ENCODE data around the gene ENG.

Gene ENG

GRCh38 chr9:127866535-127866934 is 12.1 kb upstream of the ENG start:
- no peak for DNase-seq (ENCODE audit: low read depth in 3 of 3, low spot score in 1 of 3)

DNA sequence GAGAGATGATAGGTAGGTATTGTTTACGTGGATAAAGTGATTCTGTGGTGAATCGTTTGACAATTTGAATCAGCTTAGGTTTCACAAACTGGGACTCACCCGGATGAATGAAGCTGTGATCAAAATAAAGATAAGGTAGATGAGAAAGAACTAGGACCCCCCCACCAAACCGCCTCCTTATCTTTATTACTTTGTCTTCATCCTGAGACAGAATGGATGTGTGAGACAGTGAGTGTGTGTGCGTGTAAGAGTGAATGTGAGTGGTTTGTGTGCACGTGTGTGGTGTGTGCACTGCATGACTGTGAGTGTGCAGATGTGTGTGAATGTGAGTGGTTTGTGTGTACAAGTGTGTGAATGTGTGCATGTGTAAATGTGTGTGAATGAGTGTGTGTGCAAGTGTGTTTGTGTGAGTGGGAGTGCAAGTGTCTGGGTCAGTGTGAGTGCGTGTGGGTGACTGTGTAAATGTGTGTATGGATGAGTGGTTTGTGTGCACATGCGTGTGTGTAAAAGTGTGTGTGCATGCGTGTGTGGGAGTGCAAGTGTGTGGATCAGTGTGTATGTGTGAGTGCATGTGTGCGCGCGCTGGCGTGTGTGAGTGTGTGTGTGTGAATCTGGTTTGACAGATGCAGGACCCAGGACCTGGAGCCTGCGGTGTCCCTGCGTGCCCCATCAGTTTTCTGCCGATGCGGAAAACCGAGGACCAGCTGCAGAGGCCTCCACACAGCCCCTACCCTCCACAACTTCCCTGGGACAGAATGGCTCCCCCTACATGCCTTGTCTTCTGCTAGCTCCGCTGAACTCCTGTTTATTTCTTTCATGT is 11.4 kb upstream of the ENG start:
- DNase-seq (ENCODE audit: low read depth in 3 of 3, low spot score in 1 of 3), result no peak

GRCh38 chr9:127863191-127863621 is 8.7 kb upstream of the ENG start:
- DNase-seq (ENCODE audit: low read depth in 3 of 3, low spot score in 1 of 3), result no peak

GRCh38 chr9:127862075-127863011 is 7.9 kb upstream of the ENG start:
- DNase-seq (ENCODE audit: low read depth in 3 of 3, low spot score in 1 of 3), result peak; percentile 20 to 35 (median 22)

DNA sequence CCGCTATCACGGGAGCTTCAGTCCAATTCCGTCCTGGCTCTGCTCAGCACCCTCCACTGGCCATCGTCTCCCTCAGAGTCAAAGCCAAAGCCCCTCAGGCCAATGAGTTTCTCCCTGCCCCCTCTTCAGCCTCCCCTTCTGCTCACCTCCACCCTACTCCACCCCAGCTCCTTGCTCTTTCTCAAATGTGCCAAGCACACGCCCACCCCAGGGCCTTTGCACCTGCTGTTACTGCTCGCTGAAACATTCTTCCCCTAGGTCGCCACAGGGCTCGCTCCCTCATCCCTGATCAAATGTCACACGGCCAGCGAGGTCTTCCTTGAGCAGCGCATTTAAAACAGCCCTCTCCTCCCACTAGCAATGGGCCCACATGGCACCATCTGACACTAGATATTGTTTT is 6.3 kb upstream of the ENG start:
- DNase-seq (ENCODE audit: low read depth in 3 of 3, low spot score in 1 of 3), result no peak

GRCh38 chr9:127860260-127860659 is 5.8 kb upstream of the ENG start:
- DNase-seq (ENCODE audit: low read depth in 3 of 3, low spot score in 1 of 3), result no peak

DNA sequence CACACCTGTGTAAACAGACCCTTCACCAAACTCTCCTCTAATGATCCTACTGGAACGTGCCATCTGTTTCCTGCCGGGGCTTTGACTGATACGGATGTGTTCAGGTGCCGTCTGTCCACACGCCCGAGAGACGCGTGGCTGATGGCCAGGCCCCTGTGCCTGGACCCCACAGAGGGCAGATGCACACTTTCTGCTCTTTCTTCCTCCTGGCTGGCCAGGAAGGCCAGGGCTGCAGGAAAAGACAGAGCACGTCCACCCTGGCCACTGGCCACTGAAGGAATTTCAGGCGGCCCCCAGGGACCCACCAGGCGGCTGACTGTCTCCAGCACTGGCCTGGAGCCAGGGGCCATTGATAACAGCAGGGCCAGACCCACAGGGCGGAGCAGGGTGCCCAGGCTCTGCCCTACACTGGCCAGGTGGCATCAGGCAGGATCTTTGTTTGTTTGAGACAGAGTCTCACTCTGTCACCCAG is 3.6 kb upstream of the ENG start:
- DNase-seq (ENCODE audit: low read depth in 3 of 3, low spot score in 1 of 3), result no peak

- no peak for DNase-seq (ENCODE audit: low read depth in 3 of 3, low spot score in 1 of 3)
These were observed 2.8 kb upstream of the ENG start for GRCh38 chr9:127857278-127857677.

DNA sequence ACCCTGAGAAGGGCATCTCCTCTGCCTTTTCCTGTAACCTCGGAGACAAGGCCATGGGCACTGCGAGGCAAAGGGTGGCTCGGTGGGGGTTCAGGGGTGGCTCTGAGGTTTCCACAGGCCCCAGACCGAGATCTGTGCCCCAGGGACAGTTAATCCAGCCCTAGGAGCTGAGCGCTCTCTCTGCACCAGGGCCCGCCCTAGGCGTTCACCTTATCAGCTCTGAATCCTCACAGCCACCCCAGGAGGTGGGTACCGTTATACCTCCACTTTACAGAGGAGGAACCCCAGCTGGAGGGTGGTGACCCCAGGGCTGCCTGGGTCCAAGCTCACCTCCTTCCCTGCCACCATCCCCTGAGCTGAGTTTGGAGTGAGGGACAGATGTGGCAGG is 2.3 kb upstream of the ENG start:
- DNase-seq (ENCODE audit: low read depth in 3 of 3, low spot score in 1 of 3), result no peak

DNA sequence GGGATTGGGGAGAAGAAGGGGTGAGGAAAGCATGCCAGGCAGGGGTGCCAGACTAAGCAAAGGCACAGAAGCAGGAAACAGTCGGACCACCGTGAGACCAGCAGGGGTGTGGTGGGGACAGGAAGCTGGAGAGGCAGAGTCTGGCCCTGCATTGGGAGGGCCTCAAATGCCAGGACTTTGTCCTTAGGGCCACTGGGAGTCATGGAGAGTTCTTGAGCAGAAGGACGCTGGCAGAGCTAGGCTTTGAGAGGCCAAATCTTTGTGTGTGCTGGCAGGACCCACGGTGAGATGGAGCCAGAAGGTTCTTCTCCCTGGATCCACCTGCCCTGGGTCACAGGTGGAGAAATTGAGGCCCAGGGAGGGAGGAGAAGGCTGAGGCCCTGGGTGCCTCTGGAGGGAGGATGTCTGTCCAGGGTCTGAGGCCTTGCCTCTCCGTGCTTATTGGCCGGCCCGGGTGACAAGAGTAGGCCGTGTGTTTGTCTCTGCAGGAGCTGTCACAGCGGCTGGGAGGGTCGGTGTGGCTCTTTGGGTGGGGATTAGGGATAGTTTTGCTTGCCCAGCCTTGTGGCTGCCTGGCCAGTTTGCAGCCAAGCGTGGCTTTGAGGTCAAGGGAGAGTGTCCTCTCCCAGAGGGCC is 1.8 kb upstream of the ENG start:
- no peak for DNase-seq (ENCODE audit: low read depth in 3 of 3, low spot score in 1 of 3)

DNA sequence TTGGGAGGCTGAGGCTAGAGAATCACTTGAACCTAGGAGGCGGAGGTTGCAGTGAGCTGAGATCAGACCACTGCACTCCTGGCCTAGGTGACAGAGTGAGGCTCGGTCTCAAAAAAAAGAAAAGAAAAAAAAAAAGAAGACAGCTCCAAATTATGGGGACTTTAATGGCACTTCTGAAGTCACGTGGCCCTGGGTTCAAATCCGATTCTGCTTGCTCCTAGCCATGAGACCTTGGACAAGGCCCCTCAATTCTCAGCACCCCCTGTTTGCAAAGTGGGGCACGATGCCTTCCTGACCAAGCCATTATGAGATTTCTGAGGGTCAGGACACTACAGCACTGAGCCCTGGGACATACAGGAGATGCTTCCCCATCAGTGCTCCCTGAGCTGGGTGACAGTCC is 1.1 kb upstream of the ENG start:
- no peak for DNase-seq (ENCODE audit: low read depth in 3 of 3, low spot score in 1 of 3)

- no peak for DNase-seq (ENCODE audit: low read depth in 3 of 3, low spot score in 1 of 3)
These were observed 502 bp upstream of the ENG start for GRCh38 chr9:127854960-127855359.

DNA sequence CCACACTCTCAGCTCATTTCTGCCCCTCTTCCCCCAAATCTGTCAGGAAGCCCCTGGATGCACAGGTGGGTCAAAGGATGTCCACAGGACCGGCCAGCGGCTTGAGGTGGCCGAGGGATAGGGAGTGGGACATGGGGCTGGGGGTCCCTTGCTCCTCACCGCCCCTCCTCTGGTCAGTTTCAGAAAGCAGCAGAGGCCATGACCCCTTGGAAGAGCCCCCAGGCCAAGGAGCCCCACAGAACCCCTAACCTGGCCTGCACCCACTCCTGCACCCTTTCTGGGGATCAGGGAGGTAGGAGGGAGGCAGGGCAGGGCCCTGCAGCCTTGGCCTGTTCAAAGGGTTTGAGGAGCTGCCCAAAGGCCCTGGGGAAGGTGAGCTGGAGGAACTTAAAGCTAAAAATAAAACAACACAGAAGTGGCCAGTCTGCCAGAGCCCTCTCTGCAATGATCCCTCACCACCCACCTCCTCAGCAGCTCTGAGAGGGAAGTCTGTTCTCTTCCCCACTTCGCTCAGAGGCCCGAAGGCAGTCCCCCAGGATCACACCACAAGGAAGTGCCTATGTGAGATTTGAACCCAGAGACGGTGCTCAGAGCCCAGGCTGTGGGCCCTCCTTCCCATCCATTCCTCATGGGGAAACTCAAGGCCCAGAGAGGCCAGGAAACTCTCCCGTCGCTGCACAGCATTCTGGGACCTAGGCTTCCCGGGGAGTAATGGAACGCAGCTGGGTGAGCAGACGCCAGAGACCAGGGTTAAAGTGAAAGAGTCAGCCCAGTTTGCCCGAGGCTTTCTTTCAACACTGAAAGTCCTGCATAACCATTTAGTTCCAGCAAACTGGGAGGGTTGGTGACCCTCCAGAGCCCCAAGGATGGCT is 910 bp downstream of the ENG start:
- no peak for DNase-seq (ENCODE audit: low read depth in 3 of 3, low spot score in 1 of 3)

GRCh38 chr9:127852829-127853228 is 1.6 kb downstream of the ENG start:
- no peak for DNase-seq (ENCODE audit: low read depth in 3 of 3, low spot score in 1 of 3)

DNA sequence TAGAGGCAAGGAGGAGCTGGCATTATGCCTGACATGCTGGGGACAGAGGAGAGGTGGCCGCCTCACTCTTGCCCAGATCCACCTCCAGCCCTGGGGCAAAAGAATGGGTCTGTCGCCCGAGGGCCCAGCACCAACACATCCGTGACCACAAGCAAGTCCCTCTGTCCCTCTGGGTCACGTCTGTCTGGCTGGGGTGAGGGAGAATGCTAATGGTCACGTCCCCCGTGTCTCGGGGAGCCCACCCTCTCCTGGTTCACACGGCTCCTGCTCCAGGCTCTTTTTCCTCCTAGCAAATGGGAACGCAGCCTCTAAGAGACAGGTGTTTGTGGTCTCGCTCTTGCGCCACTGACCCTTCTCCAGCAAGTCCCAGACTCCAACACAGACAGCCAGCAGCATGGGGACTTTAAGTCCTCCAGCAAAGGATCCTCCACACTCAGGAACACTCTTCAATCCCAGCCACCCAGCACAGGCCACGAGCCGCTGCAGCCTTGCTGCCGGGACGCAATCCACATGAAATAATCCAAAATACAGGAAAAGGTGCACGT is 4.1 kb downstream of the ENG start:
- no peak for DNase-seq (ENCODE audit: low read depth in 3 of 3, low spot score in 1 of 3)

GRCh38 chr9:127848756-127849504 is 5.5 kb downstream of the ENG start:
- no peak for DNase-seq (ENCODE audit: low read depth in 3 of 3, low spot score in 1 of 3)

- no peak for DNase-seq (ENCODE audit: low read depth in 3 of 3, low spot score in 1 of 3)
These were observed 6.4 kb downstream of the ENG start for GRCh38 chr9:127847833-127848755.

DNA sequence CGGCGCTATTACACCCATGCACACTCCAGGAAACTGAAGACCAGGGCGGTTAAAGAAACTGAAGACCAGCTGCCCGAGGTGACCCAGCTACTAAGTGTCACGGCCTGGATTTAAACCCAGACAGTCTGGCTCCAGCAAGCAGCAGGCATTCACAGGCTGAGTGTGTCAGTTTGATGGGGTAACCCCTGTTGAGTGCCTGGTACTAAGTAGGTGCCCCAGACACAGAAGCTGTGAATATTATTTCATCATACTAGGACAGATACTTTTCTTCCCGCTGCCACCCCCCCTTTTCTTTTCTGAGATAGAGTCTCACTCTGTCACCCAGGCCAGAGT is 7.3 kb downstream of the ENG start:
- DNase-seq (ENCODE audit: low read depth in 3 of 3, low spot score in 1 of 3), result no peak
